Stimulated activated CD4-positive, alpha-beta T cell treated with anti-CD3 and anti-CD28 coated beads, Interleukin-12 subunit alpha, Interleukin-12 subunit beta, amount 100 ng/mL, for 24 hours (primary cell): ENCODE data around the gene ZBTB16.

ENCODE experiments used
- DNase-seq, 2 experiments: peaks; one replicate each; pipeline ENCODE4 v3.0.0-alpha.2; 2020; ENCODE audit warnings: low read depth in 2 of 2

The ZBTB16 gene

GRCh38 chr11:114083391-114084252 is 24.1 kb downstream of the ZBTB16 start:
- DNase-seq: no peak

DNA sequence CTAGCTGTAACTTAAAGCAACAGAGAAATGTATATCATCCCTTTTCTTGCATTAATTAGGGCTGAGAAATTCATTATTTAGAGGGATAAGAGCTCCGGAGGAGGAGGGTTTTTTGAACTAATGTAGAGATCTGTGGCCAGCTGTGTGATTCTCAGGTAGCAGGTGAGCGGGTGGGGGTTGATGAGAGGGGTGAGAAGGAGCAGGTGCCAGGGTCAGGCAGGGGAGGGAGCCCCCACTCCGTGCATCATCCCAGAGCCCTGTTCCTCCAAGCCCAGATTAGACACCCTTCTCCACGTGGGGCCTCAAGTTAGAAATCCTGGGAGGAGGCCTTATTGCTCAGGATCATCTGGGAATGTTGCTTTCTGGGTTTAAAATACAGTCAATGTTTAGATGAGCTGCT is 24.9 kb downstream of the ZBTB16 start:
- no peak for DNase-seq

DNA sequence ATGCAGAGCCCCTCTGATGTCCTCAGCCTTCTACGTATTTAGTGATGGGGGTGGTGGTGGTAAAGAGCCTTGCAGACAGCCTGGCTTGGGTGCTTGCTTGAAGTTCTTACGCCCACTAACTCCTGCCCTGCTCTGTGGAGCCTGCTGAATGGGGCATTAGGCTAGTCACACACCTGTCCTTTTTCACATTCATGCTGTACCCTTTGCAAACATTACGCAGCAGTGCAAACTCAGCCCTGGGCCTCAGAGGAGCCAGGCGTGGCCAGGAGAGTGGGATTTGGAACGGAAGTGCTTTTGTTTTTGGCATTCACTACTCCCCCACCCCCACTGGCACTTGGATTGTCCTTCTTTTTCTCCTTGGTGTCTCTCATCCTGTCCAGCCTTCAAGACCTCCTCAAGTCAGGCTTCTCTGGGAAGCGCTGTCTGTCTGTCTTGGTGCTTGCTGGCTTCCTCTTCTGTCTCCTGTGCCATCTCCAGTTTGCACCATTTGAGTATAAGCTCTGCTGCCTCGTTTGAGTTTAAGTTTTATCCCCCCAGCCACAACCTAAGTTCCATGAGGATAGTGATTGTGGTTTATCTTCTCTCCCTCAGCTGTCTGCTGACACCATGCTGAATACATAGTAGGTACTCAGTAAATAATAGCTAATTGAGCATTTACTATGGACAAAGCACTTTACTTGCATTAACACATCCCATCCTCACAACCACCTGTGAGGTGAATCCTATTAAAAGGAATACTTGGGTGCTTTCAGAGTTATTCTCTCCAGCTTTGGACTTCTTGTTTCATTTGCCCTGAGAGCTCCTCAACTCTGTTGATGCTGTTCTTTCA is 26.7 kb downstream of the ZBTB16 start:
- DNase-seq: no peak

DNA sequence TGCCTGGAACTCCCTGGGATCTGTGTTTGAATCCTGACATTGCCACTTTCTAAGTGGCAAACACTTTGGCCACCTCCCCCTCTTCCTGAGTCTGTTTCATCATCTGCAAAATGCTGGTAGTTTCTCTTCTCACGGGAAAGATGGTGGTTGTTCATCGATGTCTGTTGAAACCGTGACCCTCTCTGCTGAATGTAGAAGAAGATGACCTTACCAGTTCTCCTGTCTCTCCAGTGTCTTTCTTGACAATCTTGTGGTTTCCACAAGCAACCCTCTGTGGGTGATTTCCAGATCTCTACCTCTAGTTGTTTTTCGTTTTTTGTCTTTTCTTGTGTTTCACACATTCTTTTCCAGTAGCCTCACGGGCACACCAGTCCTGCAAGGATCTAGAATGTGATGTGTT is 27.5 kb downstream of the ZBTB16 start:
- no peak for DNase-seq

- DNase-seq: no peak
Observed at GRCh38 chr11:114088216-114088615, 28.7 kb downstream of the ZBTB16 start.

DNA sequence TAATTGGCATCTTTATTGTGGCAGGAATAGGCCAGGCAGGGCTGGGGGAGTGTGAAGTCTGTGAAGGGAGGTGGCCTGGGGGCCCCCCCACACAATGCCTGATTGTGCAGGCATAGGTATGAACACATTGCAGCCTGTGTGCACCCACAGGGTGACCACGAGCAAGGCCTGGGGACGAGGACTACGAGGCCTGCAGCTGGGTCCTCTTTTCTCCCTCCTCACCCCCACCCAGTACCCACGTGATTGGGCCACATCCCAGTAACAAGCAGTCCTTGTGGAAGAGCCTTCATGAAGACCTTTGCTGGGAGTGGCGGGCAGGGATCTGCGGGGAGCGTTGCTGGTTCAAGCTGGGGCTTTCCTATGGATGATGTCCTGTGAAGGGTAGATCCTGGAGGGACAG is 29.3 kb downstream of the ZBTB16 start:
- DNase-seq: no peak

- DNase-seq: no peak
Observed at GRCh38 chr11:114089748-114090147, 30.2 kb downstream of the ZBTB16 start.

- no peak for DNase-seq
Observed at GRCh38 chr11:114090225-114090910, 30.9 kb downstream of the ZBTB16 start.

GRCh38 chr11:114090976-114091375 is 31.5 kb downstream of the ZBTB16 start:
- no peak for DNase-seq

DNA sequence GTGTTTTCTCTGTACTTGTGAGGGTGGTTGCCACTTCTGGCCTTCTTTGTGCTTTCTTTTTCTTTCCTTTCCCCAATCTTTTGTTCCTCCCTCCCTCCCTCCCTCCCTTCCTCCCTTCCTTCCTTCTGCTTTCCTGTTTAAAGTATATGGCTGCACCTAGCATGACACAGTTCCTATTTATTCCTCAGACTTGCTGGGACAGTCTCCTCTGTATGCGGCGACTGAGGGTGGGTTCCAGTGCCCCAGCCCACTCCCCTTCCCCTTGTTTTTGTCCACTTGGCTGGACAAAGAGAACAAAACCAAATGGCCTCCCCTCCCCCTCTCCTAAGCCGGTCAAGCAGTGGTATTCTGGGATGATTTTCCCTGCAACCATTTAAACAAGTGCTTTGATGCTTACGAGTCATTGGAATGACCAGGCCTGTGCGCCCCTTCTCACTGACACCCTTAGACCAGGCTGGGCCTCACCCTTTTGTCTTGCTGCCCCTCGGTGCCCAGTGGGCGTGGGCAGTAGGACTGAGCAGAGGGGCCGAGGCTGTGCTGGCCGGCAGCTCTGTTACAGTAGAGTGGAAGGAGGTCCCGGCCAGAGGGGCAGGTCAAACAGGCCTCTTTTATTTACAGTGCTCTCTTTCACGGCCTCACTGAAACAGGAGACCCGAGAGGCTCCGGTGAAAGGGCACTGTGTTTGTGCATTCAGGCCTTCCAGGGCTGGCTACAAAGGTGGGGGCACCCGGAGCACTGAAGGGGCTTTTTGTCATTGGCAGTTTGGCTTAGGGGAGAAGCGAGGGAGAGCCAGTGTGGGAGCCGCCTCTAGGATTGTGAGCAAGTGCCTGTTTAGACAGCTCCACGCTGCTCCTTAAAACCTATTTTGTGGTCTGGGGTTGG is 32.2 kb downstream of the ZBTB16 start:
- no peak for DNase-seq

DNA sequence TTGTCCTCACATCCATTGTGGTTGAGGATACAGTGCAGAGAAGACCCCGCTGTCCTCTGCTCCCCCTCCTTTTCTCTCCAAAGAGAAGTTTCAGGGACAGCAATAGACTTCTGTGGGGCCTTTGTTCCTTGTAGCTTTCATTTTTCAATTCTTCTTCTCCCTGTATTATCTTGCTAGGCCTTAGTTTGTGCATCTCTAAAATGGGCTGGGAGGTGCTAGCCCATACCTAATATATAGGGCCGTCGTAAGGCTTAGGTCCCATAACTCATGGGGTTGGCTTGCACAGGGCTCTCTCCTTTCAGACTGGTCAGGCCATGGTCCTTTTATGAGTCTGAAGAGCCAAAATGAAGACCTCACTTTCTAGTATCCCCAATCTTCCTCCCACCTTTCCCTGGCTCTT is 33.0 kb downstream of the ZBTB16 start:
- no peak for DNase-seq

GRCh38 chr11:114092953-114093352 is 33.4 kb downstream of the ZBTB16 start:
- no peak for DNase-seq

GRCh38 chr11:114094516-114094915 is 35.0 kb downstream of the ZBTB16 start:
- DNase-seq: no peak

DNA sequence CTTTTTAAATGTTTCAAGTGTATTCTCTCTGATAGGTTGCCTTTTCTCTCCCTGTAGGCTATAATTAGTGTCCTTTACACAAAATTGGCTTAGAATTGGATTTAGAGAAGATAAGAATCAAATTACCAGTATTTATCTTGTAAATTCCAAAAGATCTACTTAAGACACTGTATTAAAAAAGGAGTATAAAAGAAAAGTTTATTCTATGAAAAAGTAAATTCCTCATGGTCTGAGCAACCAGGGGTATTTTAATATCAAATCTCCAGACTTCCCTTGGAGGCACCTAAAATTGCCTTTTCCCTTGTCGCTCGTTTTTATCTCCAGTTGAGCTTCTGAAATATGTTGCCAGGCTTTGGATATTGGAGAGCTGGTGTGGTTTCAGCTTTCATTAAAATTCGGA is 36.4 kb downstream of the ZBTB16 start:
- DNase-seq: no peak

- no peak for DNase-seq
Observed at GRCh38 chr11:114097832-114098231, 38.3 kb downstream of the ZBTB16 start.

DNA sequence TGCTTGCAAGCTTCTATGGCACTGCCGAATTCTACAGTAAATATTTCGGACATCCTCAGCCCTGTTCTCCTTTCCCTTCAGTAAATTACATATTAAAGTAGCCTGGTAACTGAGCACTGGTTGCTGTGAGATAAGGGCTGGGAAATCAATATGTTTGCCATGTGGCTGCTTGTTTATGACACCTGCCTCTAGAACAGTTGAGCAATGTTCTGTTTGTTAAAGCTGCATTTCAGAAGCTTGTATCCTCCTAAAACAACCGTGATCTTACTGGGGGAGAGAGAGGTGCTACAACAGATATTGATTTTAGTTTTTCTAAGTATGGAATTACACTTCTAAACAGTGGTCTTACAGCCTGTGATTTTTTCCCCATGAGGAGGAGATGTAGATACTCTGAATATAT is 39.4 kb downstream of the ZBTB16 start:
- no peak for DNase-seq

DNA sequence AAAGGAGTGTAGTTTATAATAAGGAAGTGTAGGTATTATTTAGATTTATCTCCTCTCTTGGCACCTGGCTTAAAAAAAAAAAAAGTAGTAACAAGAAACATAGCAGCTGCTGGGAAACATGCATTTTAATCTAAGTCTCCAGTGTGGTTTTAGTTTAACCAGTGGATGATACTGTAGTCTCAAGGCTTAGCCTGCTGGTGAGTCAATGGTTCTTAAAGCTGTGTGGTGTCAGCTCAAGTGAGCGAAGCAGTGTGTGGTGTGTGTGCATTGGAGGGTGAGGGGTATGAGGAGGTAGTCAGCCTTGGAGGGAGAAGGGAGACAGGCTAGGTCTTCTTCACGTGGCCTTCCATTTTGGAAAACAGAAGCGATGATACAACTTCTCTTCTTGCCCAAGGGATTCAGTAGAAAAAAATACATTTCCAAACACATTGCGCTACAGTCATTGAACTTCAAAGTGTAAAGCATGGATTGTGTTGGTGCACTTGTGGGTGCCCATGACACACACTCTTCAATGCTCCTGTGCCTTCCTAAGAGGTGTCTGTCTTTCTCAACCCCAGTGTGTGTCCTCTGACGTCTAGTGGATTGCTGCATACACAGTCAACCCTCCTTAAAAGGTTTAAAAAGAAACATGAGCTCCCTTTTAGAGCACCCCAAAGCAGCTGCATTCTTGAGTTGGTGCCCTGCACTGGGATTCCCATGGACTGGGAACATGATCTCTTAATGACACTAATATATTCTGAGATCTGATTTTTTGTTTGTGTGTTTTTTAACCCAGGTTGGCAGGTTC is 40.1 kb downstream of the ZBTB16 start:
- no peak for DNase-seq

GRCh38 chr11:114102993-114103896 is 43.7 kb downstream of the ZBTB16 start:
- no peak for DNase-seq

DNA sequence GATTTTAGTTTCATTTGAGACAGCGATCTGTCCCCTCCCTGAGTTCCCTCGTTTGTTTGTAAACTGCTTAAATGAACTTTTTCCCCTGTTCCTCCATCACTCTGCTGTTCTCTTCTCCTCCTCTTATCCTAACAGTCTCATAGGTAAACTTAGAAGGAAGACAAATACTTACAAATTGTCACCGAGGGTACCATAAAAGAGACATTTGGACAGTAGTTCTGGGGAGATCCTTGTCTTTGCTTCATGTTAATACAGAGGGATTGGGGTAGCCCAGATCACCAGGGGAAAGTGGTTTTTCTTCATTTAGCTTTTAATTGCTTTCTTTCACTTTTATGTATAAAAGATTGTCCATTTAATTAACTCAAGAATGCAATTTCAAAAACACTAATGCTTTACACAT is 46.1 kb downstream of the ZBTB16 start:
- no peak for DNase-seq

DNA sequence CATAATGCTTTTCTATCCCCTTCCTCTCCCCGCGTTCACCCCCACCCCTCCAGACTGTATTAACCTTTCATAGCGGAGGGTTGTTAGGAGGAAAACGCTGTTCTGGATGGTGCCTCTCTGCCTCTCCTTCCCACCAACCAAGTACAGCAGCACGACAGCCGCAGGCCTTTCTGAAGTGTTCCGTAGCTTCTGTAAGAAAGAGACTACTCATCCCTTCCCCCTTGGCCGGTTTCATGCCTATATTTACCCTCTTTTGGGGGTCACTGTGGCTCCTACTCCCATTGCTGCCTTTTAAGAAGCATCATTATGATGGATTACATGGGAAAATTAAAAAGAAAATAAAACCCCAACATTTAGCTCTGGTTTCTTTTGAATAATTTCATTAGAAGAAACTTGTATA is 46.5 kb downstream of the ZBTB16 start:
- DNase-seq: no peak
